ENCODE results near the gene TRPC1.

DNA sequence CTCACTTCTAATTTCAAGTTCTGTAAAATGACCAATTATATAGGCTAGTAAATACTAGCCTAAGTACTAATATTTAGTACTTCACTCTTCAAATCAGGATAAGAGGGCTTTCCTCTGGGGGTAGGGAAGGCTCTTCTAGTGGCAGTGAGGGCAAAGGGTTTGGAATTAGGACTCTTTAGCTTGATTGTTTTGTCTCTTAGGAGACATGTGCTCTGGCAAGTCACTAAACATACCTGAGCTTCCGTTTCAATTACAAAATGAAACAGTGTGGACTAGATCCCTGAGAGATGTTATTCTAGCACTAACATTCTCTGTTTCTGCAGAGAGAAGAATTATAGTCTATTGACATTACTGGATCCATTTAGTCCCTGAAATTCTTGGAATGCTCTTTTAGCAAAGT, 93.5 kb downstream of the TRPC1 start:
- TF ChIP-seq, protein P1, sequence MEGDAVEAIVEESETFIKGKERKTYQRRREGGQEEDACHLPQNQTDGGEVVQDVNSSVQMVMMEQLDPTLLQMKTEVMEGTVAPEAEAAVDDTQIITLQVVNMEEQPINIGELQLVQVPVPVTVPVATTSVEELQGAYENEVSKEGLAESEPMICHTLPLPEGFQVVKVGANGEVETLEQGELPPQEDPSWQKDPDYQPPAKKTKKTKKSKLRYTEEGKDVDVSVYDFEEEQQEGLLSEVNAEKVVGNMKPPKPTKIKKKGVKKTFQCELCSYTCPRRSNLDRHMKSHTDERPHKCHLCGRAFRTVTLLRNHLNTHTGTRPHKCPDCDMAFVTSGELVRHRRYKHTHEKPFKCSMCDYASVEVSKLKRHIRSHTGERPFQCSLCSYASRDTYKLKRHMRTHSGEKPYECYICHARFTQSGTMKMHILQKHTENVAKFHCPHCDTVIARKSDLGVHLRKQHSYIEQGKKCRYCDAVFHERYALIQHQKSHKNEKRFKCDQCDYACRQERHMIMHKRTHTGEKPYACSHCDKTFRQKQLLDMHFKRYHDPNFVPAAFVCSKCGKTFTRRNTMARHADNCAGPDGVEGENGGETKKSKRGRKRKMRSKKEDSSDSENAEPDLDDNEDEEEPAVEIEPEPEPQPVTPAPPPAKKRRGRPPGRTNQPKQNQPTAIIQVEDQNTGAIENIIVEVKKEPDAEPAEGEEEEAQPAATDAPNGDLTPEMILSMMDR (IDR thresholded peaks at IDR 0.05) = no peak
- TF ChIP-seq NFE2L2 (conservative IDR thresholded peaks at IDR 0.05; ENCODE audit: low read length) = no peak
- no peak for TF ChIP-seq POLR2AphosphoS2 (conservative IDR thresholded peaks at IDR 0.05; ENCODE audit: low read length)
- TF ChIP-seq SREBF2 (IDR thresholded peaks at IDR 0.05) = no peak
- TF ChIP-seq CBX8 (IDR thresholded peaks at IDR 0.05) = no peak

Measured in A549 (cell line).